HepG2 (cell line): ENCODE measurements around the gene TEX48. TPM values are rescaled to one million over a fixed set of nuclear protein-coding genes. Genes with fewer than 3 reads are reported as not detected.

Source experiments
- ARID4A ChIP-seq: sonication (generic); formaldehyde crosslinking; IDR thresholded peaks from 2 replicates; pipeline ENCODE4 v1.5.0; 2020; ENCODE audit warnings: mild to moderate bottlenecking, missing genetic modification reagents, borderline replicate concordance
- BCL6 ChIP-seq: IDR thresholded peaks from 2 replicates; pipeline ENCODE4 v1.6.1; 2016; ENCODE audit warnings: missing genetic modification reagents, missing compliant biosample characterization
- HDAC1 ChIP-seq: sonication (generic); formaldehyde crosslinking; IDR thresholded peaks from 2 replicates; pipeline ENCODE4 v1.5.1; 2020; ENCODE audit warnings: mild to moderate bottlenecking, missing genetic modification reagents
- HINFP ChIP-seq: sonication (generic); formaldehyde crosslinking; IDR thresholded peaks from 2 replicates; pipeline ENCODE4 v1.4.0; 2020; ENCODE audit warnings: low read depth, mild to moderate bottlenecking, missing genetic modification reagents
- HMGXB4 ChIP-seq, 2 experiments: sonication (generic) in 1 of 2; formaldehyde crosslinking in 1 of 2; IDR thresholded peaks; 2 replicates each; pipeline versions ENCODE4 v1.4.0 to v1.6.1; 2018 to 2020; ENCODE audit warnings: missing genetic modification reagents in 2 of 2, borderline replicate concordance in 1 of 2, low read depth in 1 of 2, mild to moderate bottlenecking in 1 of 2, missing biosample characterization in 1 of 2
- HNF4A ChIP-seq: sonication (generic); formaldehyde crosslinking; IDR thresholded peaks from 2 replicates; pipeline ENCODE4 v1.4.0; 2020; ENCODE audit warnings: missing genetic modification reagents
- ISX ChIP-seq: sonication (generic); formaldehyde crosslinking; conservative IDR thresholded peaks from 2 replicates; pipeline ENCODE4 v1.5.0; 2020; ENCODE audit warnings: missing genetic modification reagents
- JUN ChIP-seq: sonication (generic); formaldehyde crosslinking; IDR thresholded peaks from 2 replicates; pipeline ENCODE4 v1.4.0; 2020; ENCODE audit warnings: mild to moderate bottlenecking, missing genetic modification reagents
- MAFF ChIP-seq: IDR thresholded peaks from 2 replicates; pipeline ENCODE4 v1.6.1; 2011; ENCODE audit warnings: low read depth, low read length, improper control_type of control experiment
- MEF2D ChIP-seq: sonication (generic); formaldehyde crosslinking; IDR thresholded peaks from 2 replicates; pipeline ENCODE4 v1.5.1; 2020; ENCODE audit warnings: mild to moderate bottlenecking, missing genetic modification reagents
- NR2F6 ChIP-seq, 2 experiments: IDR thresholded peaks; 2 replicates each; pipeline ENCODE4 v1.6.1; 2016; ENCODE audit warnings: antibody characterized with exemption in 1 of 2, mild to moderate bottlenecking in 1 of 2
- RXRA ChIP-seq: sonication (generic); formaldehyde crosslinking; IDR thresholded peaks from 2 replicates; pipeline ENCODE4 v1.5.1; 2020; ENCODE audit warnings: missing genetic modification reagents
- SALL1 ChIP-seq: sonication (generic); formaldehyde crosslinking; IDR thresholded peaks from 2 replicates; pipeline ENCODE4 v1.8.0; 2022; ENCODE audit warnings: mild to moderate bottlenecking, missing genetic modification reagents
- SOX6 ChIP-seq, 2 experiments: fragments of 450-650 bp in 1 of 2; sonication (generic) in 1 of 2; formaldehyde crosslinking in 1 of 2; IDR thresholded peaks; 2 replicates each; pipeline versions ENCODE4 v1.4.0 to v1.6.1; 2017 to 2020; ENCODE audit warnings: antibody characterized with exemption in 1 of 2, mild to moderate bottlenecking in 1 of 2, missing genetic modification reagents in 1 of 2
- SUZ12 ChIP-seq: fragments of 150-350 bp; IDR thresholded peaks from 2 replicates; pipeline ENCODE4 v1.6.1; 2014; ENCODE audit warnings: low read depth, low read length
- U2AF2 ChIP-seq: fragments of 200-400 bp; formaldehyde crosslinking; IDR thresholded peaks from 2 replicates; pipeline ENCODE4 v1.6.1; 2017; ENCODE audit warnings: low read depth, mild to moderate bottlenecking, low read length
- ZBTB7A ChIP-seq: sonication (generic); formaldehyde crosslinking; IDR thresholded peaks from 2 replicates; pipeline ENCODE4 v1.8.0; 2022; ENCODE audit warnings: mild to moderate bottlenecking, missing genetic modification reagents
- ZNF501 ChIP-seq: sonication (generic); formaldehyde crosslinking; IDR thresholded peaks from 2 replicates; pipeline ENCODE4 v1.5.1; 2020; ENCODE audit warnings: mild to moderate bottlenecking, moderate library complexity, missing genetic modification reagents
- ZNF619 ChIP-seq: sonication (generic); formaldehyde crosslinking; IDR thresholded peaks from 2 replicates; pipeline ENCODE4 v1.4.0; 2020; ENCODE audit warnings: mild to moderate bottlenecking, missing genetic modification reagents
- ZNF740 ChIP-seq: sonication (generic); formaldehyde crosslinking; IDR thresholded peaks from 2 replicates; pipeline ENCODE4 v1.4.0; 2020; ENCODE audit warnings: missing genetic modification reagents
- ZNF891 ChIP-seq: sonication (generic); formaldehyde crosslinking; IDR thresholded peaks from 2 replicates; pipeline ENCODE4 v1.5.0; 2020; ENCODE audit warnings: mild to moderate bottlenecking, missing genetic modification reagents
- polyA plus RNA-seq, 8 experiments: library from polyadenylated mRNA; depleted of rRNA in 3 of 8; stranded (reverse) in 7 of 8; unstranded in 1 of 8; fragments of >200 nt; fragmentation: Illumina TruSeq in 4 of 8; extraction: Trizol in 4 of 8; gene quantifications; 2 replicates each; pipeline versions ENCODE4 v1.2.1 to v1.2.3, GENCODE V29; 2011 to 2016; ENCODE audit warnings: low read depth in 4 of 8, missing spikeins in 1 of 8, mixed read lengths in 1 of 8; ENCODE audit not compliant: insufficient read depth in 1 of 8
- total RNA-seq, 5 experiments: library from RNA; depleted of rRNA; stranded (reverse); fragments of >200 nt; fragmentation: Illumina TruSeq; extraction: Trizol; gene quantifications; 2 replicates each; pipeline ENCODE4 v1.2.3, GENCODE V29; 2016; ENCODE audit warnings: low read depth in 1 of 5

Gene TEX48
- total and polyA plus RNA-seq, 2 of the 13 experiments (the other 11 are each of a cell fraction or from before 2014, with no cell fraction given), result not detected

GRCh38 chr9:114681594-114682332 lies at the start of gene TEX48 (continued):
- peak; percentile 13; the same call in 1 of the 2 replicates for TF ChIP-seq BCL6 (CRISPR knock-in tag)
- 0 out of 2 replicates have a peak, but pooled peaks have one; percentile 31 for TF ChIP-seq HDAC1
- TF ChIP-seq JUN (CRISPR knock-in tag), result no peak
- TF ChIP-seq HMGXB4 (CRISPR knock-in tag; IDR thresholded peaks at IDR 0.05; ENCODE audit: borderline replicate concordance in 1 of 2, low read depth in 1 of 2), result peak; percentile 21 to 68; a peak in 2 of 4 replicates
- TF ChIP-seq SOX6 (IDR thresholded peaks at IDR 0.05), result no peak
- TF ChIP-seq SOX6 (CRISPR knock-in tag; IDR thresholded peaks at IDR 0.05), result peak; percentile 42; the same call in 1 of the 2 replicates
- peak; percentile 39; the same call in 1 of the 2 replicates for TF ChIP-seq ARID4A (CRISPR knock-in tag)
- TF ChIP-seq MAFF, result 0 out of 2 replicates have a peak, but pooled peaks have one; percentile 4
- no peak for TF ChIP-seq ZNF740
- TF ChIP-seq MEF2D (CRISPR knock-in tag), result 0 out of 2 replicates have a peak, but pooled peaks have one; percentile 20
- TF ChIP-seq U2AF2, result no peak
- TF ChIP-seq ZNF501 (CRISPR knock-in tag), result peak; percentile 75
- TF ChIP-seq ZBTB7A (CRISPR knock-in tag), result no peak
- TF ChIP-seq HNF4A (CRISPR knock-in tag), result peak; percentile 77
- TF ChIP-seq SALL1, result peak; percentile 56; the same call in 1 of the 2 replicates
- TF ChIP-seq RXRA (CRISPR knock-in tag), result 0 out of 2 replicates have a peak, but pooled peaks have one; percentile 43
- no peak for TF ChIP-seq SUZ12
- TF ChIP-seq ISX (CRISPR knock-in tag), result no peak
- TF ChIP-seq HINFP (CRISPR knock-in tag), result 0 out of 2 replicates have a peak, but pooled peaks have one; percentile 32
- TF ChIP-seq ZNF891 (CRISPR knock-in tag), result peak; percentile 46; the same call in 1 of the 2 replicates
- TF ChIP-seq NR2F6 (IDR thresholded peaks at IDR 0.05), result peak; percentile 80
- TF ChIP-seq NR2F6 (CRISPR knock-in tag; IDR thresholded peaks at IDR 0.05), result peak; percentile 49; the same call in 1 of the 2 replicates
- 0 out of 2 replicates have a peak, but pooled peaks have one; percentile 40 for TF ChIP-seq ZNF619 (CRISPR knock-in tag)
